ENCODE data around the gene PCCB. TPM values are rescaled to one million over a fixed set of nuclear protein-coding genes. Genes with fewer than 3 reads are reported as not detected.
"Not testable (repeated sequence)": the region's sequence is repeated elsewhere in the genome, so short reads cannot be mapped to it uniquely, and the experiment has no call there.

The PCCB gene
- total RNA-seq, 1 donor from 2014 or later: 63.6 TPM

DNA sequence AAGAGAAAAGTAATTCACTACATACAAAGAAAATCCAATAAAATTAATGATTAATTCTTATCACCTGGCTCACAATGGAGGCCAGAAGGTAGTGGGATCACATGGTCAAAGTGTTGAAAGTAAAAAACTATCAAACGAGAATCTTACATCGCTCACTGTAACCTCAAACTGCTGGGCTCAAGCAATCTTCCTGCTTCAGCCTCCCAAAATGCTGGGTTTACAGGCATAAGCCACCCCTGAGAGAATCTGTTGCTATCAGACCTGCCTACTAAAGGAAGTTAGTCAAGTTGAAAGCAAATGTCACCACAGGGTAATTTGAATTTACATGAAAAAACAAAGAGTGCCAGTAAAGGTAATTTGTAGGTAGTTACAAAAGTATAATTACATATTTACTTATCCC, 103.3 kb downstream of the PCCB start:
- Histone ChIP-seq H3K27me3 (ENCODE audit: control insufficient read depth, insufficient read depth, low read length) (no peaks in the 10 kb centered on the region), H3K36me3 (ENCODE audit: control insufficient read depth, insufficient read depth, low read length) (no peaks in the 10 kb centered on the region), H3K4me3 (ENCODE audit: low read depth, low read length) (no peak overlapping the region)
- no peak for DNase-seq (ENCODE audit: low read depth)
- TF ChIP-seq CTCF (IDR thresholded peaks at IDR 0.05; ENCODE audit: insufficient read depth, low read length, poor library complexity, severe bottlenecking): no peak

DNA sequence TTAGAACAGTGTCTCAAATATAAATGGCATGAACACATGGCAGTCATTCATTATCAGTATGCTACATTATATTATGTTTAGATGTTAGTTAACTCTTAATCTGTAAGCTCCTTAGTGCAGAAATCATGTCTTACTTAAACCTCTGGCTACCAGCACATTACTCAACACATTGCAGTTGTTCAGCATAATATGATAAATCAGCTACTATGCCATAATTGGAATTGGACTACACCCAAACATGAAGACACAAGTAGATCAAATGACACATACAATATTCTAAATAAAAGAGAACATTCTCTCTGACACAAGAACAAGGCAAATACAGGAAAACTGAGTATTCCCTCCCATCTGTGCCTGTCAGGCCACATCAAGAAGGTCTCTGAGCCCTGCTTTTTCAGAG, 116.1 kb downstream of the PCCB start:
- DNase-seq (ENCODE audit: low read depth): no peak
- Histone ChIP-seq H3K27me3 (ENCODE audit: control insufficient read depth, insufficient read depth, low read length) (no peaks in the 10 kb centered on the region), H3K36me3 (ENCODE audit: control insufficient read depth, insufficient read depth, low read length) (no peaks in the 10 kb centered on the region), H3K4me3 (ENCODE audit: low read depth, low read length) (no peak overlapping the region)
- no peak for TF ChIP-seq CTCF (IDR thresholded peaks at IDR 0.05; ENCODE audit: insufficient read depth, low read length, poor library complexity, severe bottlenecking)

- H3K27me3 ChIP-seq (ENCODE audit: control insufficient read depth, insufficient read depth, low read length); DNase-seq (ENCODE audit: low read depth); H3K36me3 ChIP-seq (ENCODE audit: control insufficient read depth, insufficient read depth, low read length); H3K4me3 ChIP-seq (ENCODE audit: low read depth, low read length): not testable (repeated sequence)
Observed at GRCh38 chr3:136375800-136376199, 125.7 kb downstream of the PCCB start.

GRCh38 chr3:136377508-136377907, 127.4 kb downstream of the PCCB start:
- no peak for DNase-seq (ENCODE audit: low read depth)
- H3K4me3 ChIP-seq (ENCODE audit: low read depth, low read length): no peak overlapping the region
- H3K27me3 ChIP-seq (ENCODE audit: control insufficient read depth, insufficient read depth, low read length): no peaks in the 10 kb centered on the region
- H3K36me3 ChIP-seq (ENCODE audit: control insufficient read depth, insufficient read depth, low read length): no peaks in the 10 kb centered on the region
- no peak for TF ChIP-seq CTCF (IDR thresholded peaks at IDR 0.05; ENCODE audit: insufficient read depth, low read length, poor library complexity, severe bottlenecking)

DNA sequence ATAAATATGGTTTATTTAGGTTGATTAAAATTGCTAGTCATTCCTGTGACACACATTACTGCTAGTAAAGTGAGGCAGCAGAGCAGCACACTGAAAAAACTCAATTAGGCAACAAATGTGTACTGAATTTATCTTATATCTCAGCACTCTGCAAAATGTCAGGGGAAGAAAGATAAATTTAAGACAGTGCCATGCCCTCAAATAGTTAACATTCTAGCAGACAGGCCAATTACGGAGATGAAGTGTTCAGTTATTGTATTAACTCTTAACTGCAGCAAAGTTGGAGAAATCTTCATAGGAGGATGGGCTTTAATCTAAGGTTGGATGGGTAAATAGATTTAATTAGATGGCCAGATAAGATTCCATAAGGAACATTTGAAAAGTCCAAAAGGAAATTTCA, 127.9 kb downstream of the PCCB start:
- no peak for DNase-seq (ENCODE audit: low read depth)
- no peak for TF ChIP-seq CTCF (IDR thresholded peaks at IDR 0.05; ENCODE audit: insufficient read depth, low read length, poor library complexity, severe bottlenecking)
- no peak overlapping the region for H3K4me3 ChIP-seq (ENCODE audit: low read depth, low read length)
- H3K27me3 ChIP-seq (ENCODE audit: control insufficient read depth, insufficient read depth, low read length): no peaks in the 10 kb centered on the region
- H3K36me3 ChIP-seq (ENCODE audit: control insufficient read depth, insufficient read depth, low read length): no peaks in the 10 kb centered on the region

Other genes starting within 250 kb of the PCCB start
- gene MSL2, start 54.0 kb upstream of the PCCB start, total RNA-seq: 17.5 and 19.3 TPM in 2 replicates